GM12878 (cell line): ENCODE results near the gene ZFC3H1. TPM values are rescaled to one million over a fixed set of nuclear protein-coding genes. Genes with fewer than 3 reads are reported as not detected.

Experiments used
- ATAC-seq: fragments of 200-7000 bp; cut with Tn5 transposase; 3 replicates; pipeline ENCODE4 v1.9.1; 2020; ENCODE audit warnings: mild to moderate bottlenecking, moderate library complexity
- BruUV-seq: library from RNA; stranded (reverse); fragments of 400-500 nt; replicated peaks from 2 replicates; lab custom pipeline; 2021; lab: Mats Ljungman, UMichigan
- CTCF ChIA-PET: fragments of 300-600 bp; sonication (Branson Sonifier 250); formaldehyde crosslinking; extraction: SDS; loops from one replicate; lab custom pipeline; 2021; ENCODE audit warnings: inconsistent platforms; lab: Yijun Ruan, JAX
- POLR2A ChIA-PET: fragments of 350-600 bp; formaldehyde crosslinking; extraction: SDS; loops from one replicate; lab custom pipeline; 2021; ENCODE audit warnings: inconsistent platforms; lab: Charles Lee
- RAD21 ChIA-PET: fragments of 300-600 bp; sonication (Branson Sonifier 250); formaldehyde crosslinking; loops from one replicate; lab custom pipeline; 2023; ENCODE audit warnings: antibody characterized with exemption; ENCODE audit not compliant: unreplicated experiment; lab: Charles Lee
- SMC1A ChIA-PET: fragments of 300-600 bp; sonication (Branson Sonifier 250); formaldehyde crosslinking; loops from one replicate; lab custom pipeline; 2023; ENCODE audit not compliant: unreplicated experiment, uncharacterized antibody; lab: Charles Lee
- DNase-seq: peaks from one replicate; pipeline ENCODE4 v3.0.0-alpha.2; 2011; ENCODE audit warnings: low read depth, low spot score
- FAIRE-seq: peaks from 3 replicates; lab custom pipeline; 2011; peaks lifted over from hg19 to GRCh38; lab: Jason Lieb, UNC
- H2AFZ ChIP-seq: 2 replicates; pipeline ENCODE4 v1.6.0; 2011; ENCODE audit warnings: low read depth, low read length, control low read depth; ENCODE audit not compliant: control insufficient read depth
- H3K27ac ChIP-seq: 2 replicates; pipeline ENCODE4 v1.5.1; 2011; ENCODE audit warnings: control low read depth; ENCODE audit not compliant: control insufficient read depth, insufficient read depth
- H3K27me3 ChIP-seq, 2 experiments: replicated peaks in 1 of 2; 2 replicates each; pipeline versions ENCODE4 v1.6.0 to v1.6.1; 2011; ENCODE audit warnings: low read length in 1 of 2; ENCODE audit not compliant: control insufficient read depth in 2 of 2, insufficient read depth in 2 of 2
- H3K36me3 ChIP-seq, 2 experiments: 2 replicates each; pipeline ENCODE4 v1.5.1; 2011; ENCODE audit warnings: low read length in 1 of 2; ENCODE audit not compliant: control insufficient read depth in 2 of 2, insufficient read depth in 2 of 2
- H3K4me1 ChIP-seq: 2 replicates; pipeline ENCODE4 v1.6.1; 2011; ENCODE audit warnings: mild to moderate bottlenecking, low read length, moderate library complexity, mixed read lengths; ENCODE audit not compliant: control insufficient read depth, insufficient read depth
- H3K4me2 ChIP-seq: 2 replicates; pipeline ENCODE4 v1.6.0; 2011; ENCODE audit warnings: control low read depth; ENCODE audit not compliant: control insufficient read depth, insufficient read depth
- H3K4me3 ChIP-seq: fragments of 200-600 bp; sonication (generic); 2 replicates; pipeline ENCODE4 v1.5.1; 2016
- H3K79me2 ChIP-seq: 2 replicates; pipeline ENCODE4 v1.6.0; 2011; ENCODE audit warnings: low read length; ENCODE audit not compliant: control insufficient read depth, insufficient read depth
- H3K9ac ChIP-seq: 2 replicates; pipeline ENCODE4 v1.8.0; 2011; ENCODE audit warnings: low read length, control low read depth, mixed read lengths; ENCODE audit not compliant: control insufficient read depth, insufficient read depth
- H3K9me3 ChIP-seq: replicated peaks from 3 replicates; pipeline ENCODE4 v1.5.1; 2011; ENCODE audit warnings: mild to moderate bottlenecking, low read length; ENCODE audit not compliant: control insufficient read depth, insufficient read depth
- H4K20me1 ChIP-seq: 2 replicates; pipeline ENCODE4 v1.6.0; 2011; ENCODE audit not compliant: control insufficient read depth, insufficient read depth
- CREB1 ChIP-seq: IDR thresholded peaks from 2 replicates; pipeline ENCODE4 v1.6.1; 2012; ENCODE audit warnings: low read depth, mild to moderate bottlenecking, inconsistent platforms
- KDM1A ChIP-seq: fragments of 200-600 bp; sonication (generic); IDR thresholded peaks from 2 replicates; pipeline ENCODE4 v1.6.1; 2016; ENCODE audit warnings: borderline replicate concordance
- MTA2 ChIP-seq: fragments of 450-650 bp; IDR thresholded peaks from 2 replicates; pipeline ENCODE4 v1.6.1; 2016; ENCODE audit warnings: low read depth, mild to moderate bottlenecking, moderate library complexity
- NR2F1 ChIP-seq: fragments of 450-650 bp; conservative IDR thresholded peaks from 2 replicates; pipeline ENCODE4 v1.6.1; 2017; ENCODE audit warnings: mild to moderate bottlenecking
- RAD21 ChIP-seq: IDR thresholded peaks from 2 replicates; pipeline ENCODE4 v1.6.1; 2011; ENCODE audit warnings: mild to moderate bottlenecking, low read depth, low read length, moderate library complexity; ENCODE audit not compliant: insufficient read depth
- RAD51 ChIP-seq: fragments of 450-650 bp; IDR thresholded peaks from 2 replicates; pipeline ENCODE4 v1.6.1; 2016; ENCODE audit warnings: moderate library complexity, mild to moderate bottlenecking, inconsistent platforms
- SMC3 ChIP-seq: IDR thresholded peaks from 2 replicates; pipeline ENCODE4 v1.6.1; 2011; ENCODE audit warnings: low read length, improper control_type of control experiment, borderline replicate concordance
- WGBS: methylation state at CpG from one replicate; pipeline ENCODE4 v1.1.6; 2016; ENCODE audit warnings: low lambda C conversion rate; ENCODE audit not compliant: insufficient replicate concordance, insufficient coverage; ENCODE audit errors: missing lambda C conversion rate; 5-methylcytosine and 5-hydroxymethylcytosine counted together
- in situ Hi-C: fragments of 300-500 bp; cut with MboI; formaldehyde crosslinking; loops from 9 replicates; pipeline ENCODE4 v1.14.3; 2018; ENCODE audit warnings: mixed read lengths
- intact Hi-C: fragments of 100-400 bp; cut with micrococcal nuclease; formaldehyde crosslinking; loops from one replicate; pipeline ENCODE4 v1.14.2; 2022; ENCODE audit not compliant: unreplicated experiment
- polyA plus RNA-seq, 11 experiments: library from polyadenylated mRNA; depleted of rRNA in 4 of 11; unstranded in 6 of 11; stranded (reverse) in 5 of 11; fragments of >200 nt; fragmentation: Nextera tagmentation in 4 of 11; fragmentation: Illumina TruSeq in 1 of 11; extraction: Ambion mirVana in 4 of 11; extraction: Trizol in 1 of 11; gene quantifications; 1 replicate in 1 of 11; 2 replicates in 10 of 11; pipeline versions ENCODE4 v1.2.1 to v1.2.3, GENCODE V29; 2011 to 2016; ENCODE audit warnings: inconsistent platforms in 2 of 11, missing spikeins in 2 of 11, low read depth in 1 of 11
- total RNA-seq, 4 experiments: library from RNA; depleted of rRNA in 3 of 4; stranded (reverse); fragments of >200 nt in 3 of 4; fragmentation: Illumina TruSeq in 1 of 4; extraction: Trizol in 1 of 4; gene quantifications; 2 replicates each; pipeline versions ENCODE4 v1.2.1 to v1.2.3, GENCODE V29; 2013 to 2021
- TF ChIP-seq, protein P1 (sequence below), 3 experiments: IDR thresholded peaks in 2 of 3; conservative IDR thresholded peaks in 1 of 3; 2 replicates each; pipeline ENCODE4 v1.5.1; 2011; ENCODE audit warnings: low read depth in 3 of 3, low read length in 3 of 3, mild to moderate bottlenecking in 3 of 3, control low read depth in 2 of 3, moderate library complexity in 2 of 3, inconsistent platforms in 1 of 3, mixed read lengths in 1 of 3; ENCODE audit not compliant: control insufficient read depth in 2 of 3, insufficient read depth in 1 of 3; ENCODE audit errors: extremely low read depth in 1 of 3
- TF ChIP-seq, protein P2 (sequence below): IDR thresholded peaks from 2 replicates; pipeline ENCODE4 v1.6.1; 2012; ENCODE audit warnings: low read depth, low read length, improper control_type of control experiment

ZFC3H1 gene
- total and polyA plus RNA-seq, 10 of the 15 experiments (the other 5 are each of a cell fraction or from before 2014, with no cell fraction given), result 11.2 to 88.7 (median 25.9) TPM

DNA sequence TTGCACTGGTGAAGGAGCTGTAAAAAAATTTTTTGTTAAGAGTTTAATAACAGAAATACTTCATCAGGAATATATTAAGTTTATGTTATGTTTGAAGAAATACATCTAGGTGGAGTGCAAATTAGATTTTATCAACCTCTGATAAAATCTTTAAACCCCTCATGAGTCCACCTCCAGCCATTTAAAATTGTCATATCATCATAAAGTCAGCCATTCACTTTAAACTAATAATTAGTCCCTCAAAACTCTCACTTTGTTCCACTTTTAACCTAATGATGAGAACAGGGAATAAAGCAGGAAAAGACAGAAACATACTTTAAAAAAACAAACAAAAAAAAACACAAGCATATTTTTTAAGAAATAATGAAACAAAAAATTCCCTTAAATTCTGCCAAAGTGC lies 25.1 kb downstream of the ZFC3H1 start:
- peaks cover 5 to 30% of the 10 kb centered on the region in 2 experiments for H3K36me3 ChIP-seq
- FAIRE-seq (no peak), DNase-seq (no peak), ATAC-seq (no peak)
- ChIA-PET CTCF (interaction anchor here (0.7 to 2.9 kb wide), 11 partner anchors 9 to 223 kb away, joined by 3 to 27 read pairs (median 4); partner anchors contain the start of genes THAP2 and TMEM19), POLR2A (no interaction called here), SMC1A (interaction anchor here (0.5 to 10.8 kb wide), 6 partner anchors 7 to 203 kb away, joined by 3 to 95 read pairs (median 4); no protein-coding TSS in a partner anchor), RAD21 (interaction anchor here (0.7 to 3.0 kb wide), 2 partner anchors 48 to 108 kb away, joined by 5 to 52 read pairs; partner anchors contain the start of gene TMEM19)
- TF ChIP-seq KDM1A (no peak), NR2F1 (no peak), RAD51 (no peak), MTA2 (no peak)
- H3K9ac ChIP-seq, result no peak overlapping the region
- in situ Hi-C loops (loop anchor here (10.0 kb wide), 1 partner anchor 224 kb away; no protein-coding TSS in a partner anchor), intact Hi-C loops (no loop called here)
- no peak overlapping the region for H3K4me3 ChIP-seq
- peaks cover 7% of the 10 kb centered on the region for H3K4me1 ChIP-seq
- H3K9me3 ChIP-seq, result no peaks in the 10 kb centered on the region
- no peaks in the 10 kb centered on the region; the same call in 1 of the 2 replicates for H3K79me2 ChIP-seq
- no TSS peak for BruUV-seq
- H2AFZ ChIP-seq, result no peak overlapping the region
- no peaks in the 10 kb centered on the region for H4K20me1 ChIP-seq
- H3K27me3 ChIP-seq, result no peaks in the 10 kb centered on the region
- H3K27ac ChIP-seq, result no peak overlapping the region
- H3K4me2 ChIP-seq, result no peak overlapping the region

GRCh38 chr12:71636704-71637115 lies 26.9 kb downstream of the ZFC3H1 start:
- peak; percentile 12 for DNase-seq
- SMC1A ChIA-PET, result interaction anchor here (0.7 to 10.8 kb wide), 19 partner anchors 9 to 221 kb away, joined by 3 to 95 read pairs (median 4); partner anchors contain the start of genes THAP2, TMEM19 and ZFC3H1
- POLR2A ChIA-PET, result interaction anchor here (1.0 to 1.4 kb wide), 2 partner anchors 28 to 110 kb away, joined by 3 to 7 read pairs; partner anchors contain the start of gene THAP2
- BruUV-seq, result no TSS peak
- Histone ChIP-seq H3K36me3 (peaks cover 5 to 32% of the 10 kb centered on the region in 2 experiments), H3K9ac (no peak overlapping the region), H4K20me1 (no peaks in the 10 kb centered on the region)
- RAD21 ChIA-PET, result interaction anchor here (0.9 to 3.0 kb wide), 10 partner anchors 10 to 221 kb away, joined by 3 to 52 read pairs (median 5); partner anchors contain the start of genes THAP2, TMEM19 and ZFC3H1
- TF ChIP-seq, protein P1, sequence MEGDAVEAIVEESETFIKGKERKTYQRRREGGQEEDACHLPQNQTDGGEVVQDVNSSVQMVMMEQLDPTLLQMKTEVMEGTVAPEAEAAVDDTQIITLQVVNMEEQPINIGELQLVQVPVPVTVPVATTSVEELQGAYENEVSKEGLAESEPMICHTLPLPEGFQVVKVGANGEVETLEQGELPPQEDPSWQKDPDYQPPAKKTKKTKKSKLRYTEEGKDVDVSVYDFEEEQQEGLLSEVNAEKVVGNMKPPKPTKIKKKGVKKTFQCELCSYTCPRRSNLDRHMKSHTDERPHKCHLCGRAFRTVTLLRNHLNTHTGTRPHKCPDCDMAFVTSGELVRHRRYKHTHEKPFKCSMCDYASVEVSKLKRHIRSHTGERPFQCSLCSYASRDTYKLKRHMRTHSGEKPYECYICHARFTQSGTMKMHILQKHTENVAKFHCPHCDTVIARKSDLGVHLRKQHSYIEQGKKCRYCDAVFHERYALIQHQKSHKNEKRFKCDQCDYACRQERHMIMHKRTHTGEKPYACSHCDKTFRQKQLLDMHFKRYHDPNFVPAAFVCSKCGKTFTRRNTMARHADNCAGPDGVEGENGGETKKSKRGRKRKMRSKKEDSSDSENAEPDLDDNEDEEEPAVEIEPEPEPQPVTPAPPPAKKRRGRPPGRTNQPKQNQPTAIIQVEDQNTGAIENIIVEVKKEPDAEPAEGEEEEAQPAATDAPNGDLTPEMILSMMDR (IDR thresholded peaks at IDR 0.05 in 2 of 3, conservative IDR thresholded peaks at IDR 0.05 in 1 of 3; ENCODE audit: control insufficient read depth in 2 of 3, extremely low read depth in 1 of 3, insufficient read depth in 1 of 3, low read depth in 3 of 3, low read length in 3 of 3), result peak; percentile 65 to 73 (median 71)
- TF ChIP-seq CREB1 (no peak), RAD21 (peak; percentile 63), SMC3 (peak; percentile 41; the same call in 1 of the 2 replicates)
- TF ChIP-seq, protein P2, sequence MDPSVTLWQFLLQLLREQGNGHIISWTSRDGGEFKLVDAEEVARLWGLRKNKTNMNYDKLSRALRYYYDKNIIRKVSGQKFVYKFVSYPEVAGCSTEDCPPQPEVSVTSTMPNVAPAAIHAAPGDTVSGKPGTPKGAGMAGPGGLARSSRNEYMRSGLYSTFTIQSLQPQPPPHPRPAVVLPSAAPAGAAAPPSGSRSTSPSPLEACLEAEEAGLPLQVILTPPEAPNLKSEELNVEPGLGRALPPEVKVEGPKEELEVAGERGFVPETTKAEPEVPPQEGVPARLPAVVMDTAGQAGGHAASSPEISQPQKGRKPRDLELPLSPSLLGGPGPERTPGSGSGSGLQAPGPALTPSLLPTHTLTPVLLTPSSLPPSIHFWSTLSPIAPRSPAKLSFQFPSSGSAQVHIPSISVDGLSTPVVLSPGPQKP, result no peak
- TF ChIP-seq, all 136 proteins: peak for 3
- H3K4me2 ChIP-seq, result no peak overlapping the region
- in situ Hi-C loops, result loop anchor here (10.0 kb wide), 1 partner anchor 222 kb away; no protein-coding TSS in a partner anchor
- intact Hi-C loops, result loop anchor here (2.0 kb wide), 1 partner anchor 222 kb away; no protein-coding TSS in a partner anchor
- H3K4me1 ChIP-seq, result no peaks in the 10 kb centered on the region; the same call in 1 of the 2 replicates
- WGBS, result 38% methylated on average over 3 of the region's 3 CpGs
- H3K27ac ChIP-seq, result no peak overlapping the region
- no peaks in the 10 kb centered on the region for H3K9me3 ChIP-seq
- ATAC-seq (peak; percentile 81), FAIRE-seq (peak; percentile 96)
- CTCF ChIA-PET, result interaction anchor here (0.7 to 2.4 kb wide), 48 partner anchors 10 to 255 kb away, joined by 3 to 75 read pairs (median 5); partner anchors contain the start of genes RAB21, THAP2, TMEM19 and ZFC3H1
- no peak overlapping the region for H2AFZ ChIP-seq
- no peaks in the 10 kb centered on the region for H3K27me3 ChIP-seq
- H3K4me3 ChIP-seq, result no peak overlapping the region
- no peaks in the 10 kb centered on the region for H3K79me2 ChIP-seq
